Hematopoietic multipotent progenitor cell treated with erythropoietin and hydrocortisone succinate and interleukin-3 and kit ligand, for 15 days (in vitro differentiated cells): ENCODE data around the gene ACAP3.

Experiments used
- DNase-seq: peaks from one replicate; pipeline ENCODE4 v3.0.0-alpha.2; 2015; ENCODE audit warnings: low spot score

ACAP3 gene

GRCh38 chr1:1285102-1285571 is 22.6 kb downstream of the ACAP3 start:
- no peak for DNase-seq

- no peak for DNase-seq
These were observed 23.3 kb downstream of the ACAP3 start for GRCh38 chr1:1284221-1285101.

GRCh38 chr1:1283821-1284220 is 23.9 kb downstream of the ACAP3 start:
- no peak for DNase-seq

- no peak for DNase-seq
These were observed 24.7 kb downstream of the ACAP3 start for GRCh38 chr1:1282998-1283397.

GRCh38 chr1:1281533-1282321 is 26.0 kb downstream of the ACAP3 start:
- DNase-seq: no peak

- DNase-seq: no peak
These were observed 26.8 kb downstream of the ACAP3 start for GRCh38 chr1:1280782-1281481.

GRCh38 chr1:1279028-1279427 is 28.7 kb downstream of the ACAP3 start:
- no peak for DNase-seq

- DNase-seq: no peak
These were observed 29.1 kb downstream of the ACAP3 start for GRCh38 chr1:1278620-1279019.

- DNase-seq: no peak
These were observed 31.9 kb downstream of the ACAP3 start for GRCh38 chr1:1275836-1276235.

- no peak for DNase-seq
These were observed 32.7 kb downstream of the ACAP3 start for GRCh38 chr1:1274931-1275431.

- DNase-seq: no peak
These were observed 33.3 kb downstream of the ACAP3 start for GRCh38 chr1:1274299-1274930.

- DNase-seq: peak; percentile 88
These were observed 34.0 kb downstream of the ACAP3 start, which contains the start of gene UBE2J2 for GRCh38 chr1:1273512-1274298. Gene UBE2J2, minus strand, starts transcription at chr1:1273854. Its CDS starts 5,862 bp downstream, at chr1:1267992.

- DNase-seq: no peak
These were observed 34.6 kb downstream of the ACAP3 start for GRCh38 chr1:1273209-1273511.

- DNase-seq: no peak
These were observed 35.2 kb downstream of the ACAP3 start for GRCh38 chr1:1272341-1273208.

GRCh38 chr1:1270813-1271212 is 36.9 kb downstream of the ACAP3 start:
- no peak for DNase-seq

- DNase-seq: no peak
These were observed 39.4 kb downstream of the ACAP3 start for GRCh38 chr1:1268284-1268682.

- DNase-seq: no peak
These were observed 40.0 kb downstream of the ACAP3 start for GRCh38 chr1:1267488-1268283.

GRCh38 chr1:1264868-1265272 is 42.9 kb downstream of the ACAP3 start:
- DNase-seq: no peak

GRCh38 chr1:1264026-1264425 is 43.7 kb downstream of the ACAP3 start:
- DNase-seq: no peak
